ENCODE measurements around the gene CHID1.

The CHID1 gene

GRCh38 chr11:834371-835316 lies 76.0 kb downstream of the CHID1 start:
- DNase-seq (ENCODE audit: insufficient read length, low spot score) (no peak), FAIRE-seq (no peak)
- TF ChIP-seq CTCF (IDR thresholded peaks at IDR 0.05; ENCODE audit: insufficient read depth, missing control alignments): no peak

GRCh38 chr11:833849-834311 lies 76.7 kb downstream of the CHID1 start:
- DNase-seq (ENCODE audit: insufficient read length, low spot score) (no peak), FAIRE-seq (no peak)
- no peak for TF ChIP-seq CTCF (IDR thresholded peaks at IDR 0.05; ENCODE audit: insufficient read depth, missing control alignments)

DNA sequence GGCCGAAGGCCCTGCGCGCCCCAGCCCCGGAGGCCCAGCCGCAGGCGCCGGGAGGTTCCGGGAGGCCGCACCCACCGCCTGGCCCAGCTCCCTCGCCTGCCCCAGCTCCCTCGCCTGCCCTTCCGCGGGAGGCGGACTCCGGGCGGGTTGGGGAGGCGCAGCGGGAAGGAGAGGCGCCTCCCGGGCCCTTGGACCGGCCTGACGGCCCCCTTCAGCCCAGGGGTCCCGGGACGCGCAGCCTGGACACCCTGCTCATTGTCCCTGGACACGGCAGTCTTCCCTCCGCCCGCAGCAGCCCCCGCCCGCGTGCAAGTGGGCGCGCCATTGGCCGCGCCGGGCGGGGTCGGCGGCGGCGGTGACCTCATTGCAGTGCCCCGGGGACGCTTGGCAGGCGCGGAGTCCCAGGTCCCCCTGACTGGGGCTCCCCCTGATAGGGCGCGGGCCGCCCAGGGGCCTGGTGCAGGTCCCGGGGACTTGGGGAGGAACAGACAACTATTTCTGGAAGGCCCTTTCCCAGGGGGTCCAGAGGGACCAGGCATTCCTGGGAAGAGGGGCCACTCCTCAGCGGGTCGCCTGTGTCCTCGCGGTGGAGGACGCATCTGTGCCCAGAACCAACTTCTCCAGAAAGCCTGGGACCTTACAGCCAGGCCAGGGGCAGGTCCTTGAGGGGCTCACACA lies 77.4 kb downstream of the CHID1 start:
- DNase-seq (ENCODE audit: insufficient read length, low spot score) (no peak), FAIRE-seq (no peak)
- no peak for TF ChIP-seq CTCF (IDR thresholded peaks at IDR 0.05; ENCODE audit: insufficient read depth, missing control alignments)

- no peak for TF ChIP-seq CTCF (IDR thresholded peaks at IDR 0.05; ENCODE audit: insufficient read depth, missing control alignments)
- DNase-seq (ENCODE audit: insufficient read length, low spot score): no peak
- no peak for FAIRE-seq
These were observed 78.0 kb downstream of the CHID1 start, which contains the start of gene CD151 for GRCh38 chr11:832529-833113. TSS of gene CD151 (plus strand) at chr11:832952. CDS start at chr11:836070, 3,118 bp downstream.

DNA sequence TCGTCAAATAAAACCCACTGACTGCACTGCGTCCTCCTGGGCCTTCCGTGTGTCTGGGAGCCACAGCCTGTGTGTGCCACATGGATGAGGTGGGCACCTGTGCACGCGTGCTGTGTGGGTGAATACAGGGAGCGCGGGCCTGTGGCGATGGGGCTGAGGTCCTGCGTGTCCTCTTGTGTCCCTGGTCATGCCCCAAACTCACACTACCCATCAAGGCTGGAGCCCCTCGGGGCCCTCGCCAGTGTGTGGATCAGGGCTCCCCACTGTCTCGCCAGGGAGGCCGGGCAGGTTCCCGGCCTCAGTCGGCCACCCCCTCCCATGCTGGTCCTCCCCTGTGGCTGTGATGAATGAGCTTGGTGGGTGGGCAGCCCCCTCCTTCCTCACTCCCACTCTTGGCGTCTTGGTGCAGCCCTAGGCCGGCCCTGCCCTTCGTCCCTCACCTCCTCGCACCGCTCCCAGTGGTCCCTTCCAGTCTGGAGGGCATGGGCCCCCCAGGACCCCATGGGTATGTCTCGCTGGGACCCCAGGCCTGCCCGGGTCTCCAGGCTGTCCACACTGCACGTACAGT lies 78.6 kb downstream of the CHID1 start:
- DNase-seq (ENCODE audit: insufficient read length, low spot score): no peak
- FAIRE-seq: no peak
- TF ChIP-seq CTCF (IDR thresholded peaks at IDR 0.05; ENCODE audit: insufficient read depth, missing control alignments): no peak

GRCh38 chr11:831118-831864 lies 79.3 kb downstream of the CHID1 start:
- DNase-seq (ENCODE audit: insufficient read length, low spot score): no peak
- no peak for TF ChIP-seq CTCF (IDR thresholded peaks at IDR 0.05; ENCODE audit: insufficient read depth, missing control alignments)
- FAIRE-seq: no peak

All from D721Med (cell line).